CD4-positive, alpha-beta T cell treated with Interleukin-2 at 100 ng/mL for 4 hours (primary cell): Measurements from ENCODE around the gene PNMA5.

Source experiments
- DNase-seq: peaks from one replicate; pipeline ENCODE4 v3.0.0-alpha.2; 2020; ENCODE audit warnings: low spot score

PNMA5 gene

DNA sequence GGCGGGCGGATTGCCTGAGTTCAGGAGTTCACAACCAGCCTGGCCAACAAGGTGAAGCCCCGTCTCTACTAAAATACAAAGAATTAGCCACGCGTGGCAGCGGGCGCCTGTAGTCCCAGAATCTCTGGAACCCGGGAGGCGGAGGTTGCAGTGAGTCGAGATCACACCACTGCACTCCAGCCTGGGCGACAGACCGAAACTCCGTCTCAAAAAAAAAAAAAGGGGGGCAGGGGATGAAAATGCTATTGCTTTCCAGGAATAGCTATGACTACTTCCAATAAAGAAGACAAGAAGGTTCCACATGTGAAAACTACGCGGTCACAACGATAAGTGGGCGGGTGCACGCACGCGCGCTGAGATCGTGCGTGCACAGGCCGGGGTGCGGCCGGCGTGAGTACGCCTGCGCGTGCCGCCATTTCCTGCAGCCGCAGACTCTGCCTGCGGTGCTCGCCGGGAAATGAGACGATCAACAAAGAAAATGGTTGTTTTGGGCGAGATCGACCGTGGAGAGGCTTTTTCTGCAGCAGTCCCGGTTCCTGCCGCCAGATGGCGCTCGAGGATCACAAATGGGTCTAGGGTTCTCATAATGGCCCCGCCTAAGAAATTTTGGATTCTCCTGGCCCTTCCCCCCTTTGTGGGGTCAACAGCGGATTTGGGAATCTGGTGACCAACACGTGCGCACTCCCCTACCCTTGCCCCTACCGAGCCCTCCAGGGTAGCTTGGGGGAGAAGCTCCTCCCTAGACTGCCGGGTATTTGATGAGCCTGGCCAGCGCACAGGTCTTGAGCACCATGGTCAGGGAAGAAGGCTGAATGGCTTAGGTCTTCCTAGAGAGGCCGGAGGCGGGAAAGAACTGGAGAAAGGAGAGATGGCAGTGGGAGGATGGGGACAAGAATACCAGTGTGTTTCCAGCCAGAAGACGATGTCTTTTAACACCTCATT lies 35.1 kb downstream of the PNMA5 start:
- peak; percentile 93 for DNase-seq

DNA sequence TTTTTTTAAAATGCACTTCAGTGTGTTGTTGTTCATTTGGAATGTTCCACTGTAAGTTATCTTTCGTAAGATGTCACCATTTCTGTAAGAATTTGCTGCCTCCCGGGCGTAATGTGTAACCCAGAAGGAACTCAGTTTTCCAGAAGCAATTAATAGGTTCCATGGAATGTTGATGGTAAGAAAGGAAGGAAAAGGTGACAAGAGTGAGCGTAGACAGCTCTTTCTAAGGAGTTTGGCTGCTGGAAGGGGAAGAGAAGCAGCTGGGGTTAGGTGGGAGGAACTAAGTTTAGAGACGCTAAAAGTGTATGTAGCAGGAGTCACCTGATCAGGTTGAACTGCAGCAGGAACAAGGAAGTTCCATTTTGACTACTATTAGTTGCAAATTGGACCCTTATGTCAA lies 35.9 kb downstream of the PNMA5 start:
- DNase-seq, result no peak

- no peak for DNase-seq
Measured at GRCh38 chrX:152950786-152951185, 43.1 kb downstream of the PNMA5 start.

DNA sequence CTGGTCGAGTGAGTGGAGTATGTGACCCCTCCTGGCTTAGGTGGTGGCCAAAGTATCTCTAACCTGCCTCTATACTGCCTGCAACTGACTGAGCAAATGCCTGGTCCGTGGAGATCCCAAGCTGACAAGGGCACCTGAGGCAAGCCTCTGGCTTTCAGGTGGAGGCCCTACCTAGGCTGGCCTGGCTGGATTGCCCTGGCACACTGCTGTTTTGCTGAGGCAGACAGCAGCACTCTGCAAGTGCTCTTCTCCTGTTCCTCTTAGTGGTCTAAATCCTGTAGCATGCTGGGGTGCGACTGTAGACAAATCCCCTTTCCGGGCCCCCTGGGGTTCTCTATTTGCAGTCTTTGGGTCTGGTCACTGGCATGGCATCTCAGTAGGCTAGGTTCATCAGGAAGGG lies 44.8 kb downstream of the PNMA5 start:
- DNase-seq, result no peak

- DNase-seq, result no peak
Measured at GRCh38 chrX:152946681-152947080, 47.2 kb downstream of the PNMA5 start.

- no peak for DNase-seq
Measured at GRCh38 chrX:152945021-152945979, 48.6 kb downstream of the PNMA5 start.

GRCh38 chrX:152943826-152944225 lies 50.1 kb downstream of the PNMA5 start:
- DNase-seq, result no peak

- DNase-seq, result no peak
Measured at GRCh38 chrX:152942077-152942442, 51.9 kb downstream of the PNMA5 start.

GRCh38 chrX:152941328-152942076 lies 52.4 kb downstream of the PNMA5 start:
- peak; percentile 92 for DNase-seq
